ENCODE results near the gene OR52I2. TPM values are rescaled to one million over a fixed set of nuclear protein-coding genes. Genes with fewer than 3 reads are reported as not detected.

Gene OR52I2
- total RNA-seq, 4 donors from 2014 or later: not detected

GRCh38 chr11:4636962-4637661 is 55.6 kb downstream of the OR52I2 start, which contains the start of gene OR51D1:
OR51D1 (plus strand) TSS chr11:4637477; CDS start chr11:4639791, 2,314 bp downstream.
- Histone ChIP-seq H3K27me3 (no peaks in the 10 kb centered on the region), H3K27ac (no peak within 1 kb of the TSS), H3K9me3 (no peaks in the 10 kb centered on the region), H3K4me1 (peaks cover 0 to 8% (median 0%) of the 10 kb centered on the region in 3 donors), H3K36me3 (no peaks in the 10 kb centered on the region), H3K4me3 (peak within 1 kb of the TSS in 1 of 2 donors; percentile 18)
- peak; percentile 86 for ATAC-seq
- WGBS, 2 donors (ENCODE audit: low coverage in 1 of 2): 23 to 60% methylated on average over 1 to 7 of the region's 21 CpGs
- no peak for TF ChIP-seq POLR2A (IDR thresholded peaks at IDR 0.05)
- peak; percentile 81 to 89 (median 86) for TF ChIP-seq CTCF (IDR thresholded peaks at IDR 0.05)

- 86 to 89% methylated on average over 3 of the region's 3 CpGs for WGBS, 2 donors (ENCODE audit: low coverage in 1 of 2)
- ATAC-seq: peak; percentile 8
- H3K27ac ChIP-seq: no peak overlapping the region
Observed at GRCh38 chr11:4637662-4638047, 56.1 kb downstream of the OR52I2 start.

GRCh38 chr11:4639931-4640330 is 58.4 kb downstream of the OR52I2 start:
- Histone ChIP-seq H3K36me3 (no peaks in the 10 kb centered on the region), H3K9me3 (no peaks in the 10 kb centered on the region), H3K4me1 (peaks cover 0 to 22% (median 0%) of the 10 kb centered on the region in 3 donors), H3K27me3 (no peaks in the 10 kb centered on the region), H3K4me3 (no peak overlapping the region), H3K27ac (no peak overlapping the region)
- 68 to 88% methylated on average over 3 to 6 of the region's 6 CpGs for WGBS, 2 donors (ENCODE audit: low coverage in 1 of 2)
- no peak for TF ChIP-seq EP300 (IDR thresholded peaks at IDR 0.05)
- no peak for TF ChIP-seq POLR2A (IDR thresholded peaks at IDR 0.05)
- TF ChIP-seq CTCF (IDR thresholded peaks at IDR 0.05): no peak
- ATAC-seq: no peak

More at GRCh38 chr11:4637662-4638047, 56.1 kb downstream of the OR52I2 start:
- TF ChIP-seq EP300 (IDR thresholded peaks at IDR 0.05): no peak
- TF ChIP-seq CTCF (IDR thresholded peaks at IDR 0.05): no peak
- TF ChIP-seq POLR2AphosphoS5 (IDR thresholded peaks at IDR 0.05): no peak
- Histone ChIP-seq H3K4me1 (peaks cover 0 to 8% (median 0%) of the 10 kb centered on the region in 3 donors), H3K4me3 (no peak overlapping the region), H3K9me3 (no peaks in the 10 kb centered on the region), H3K36me3 (no peaks in the 10 kb centered on the region), H3K27me3 (no peaks in the 10 kb centered on the region)

- WGBS, 2 donors (ENCODE audit: low coverage in 1 of 2): 84 to 85% methylated on average over 4 to 7 of the region's 7 CpGs
Observed at GRCh38 chr11:4641501-4641900, 60.0 kb downstream of the OR52I2 start.

More at GRCh38 chr11:4641501-4641900, 60.0 kb downstream of the OR52I2 start:
- Histone ChIP-seq H3K4me1 (peaks cover 0 to 37% (median 2%) of the 10 kb centered on the region in 3 donors), H3K36me3 (no peaks in the 10 kb centered on the region), H3K9me3 (no peaks in the 10 kb centered on the region), H3K27ac (no peak overlapping the region), H3K27me3 (no peaks in the 10 kb centered on the region), H3K4me3 (no peak overlapping the region)
- no peak for TF ChIP-seq CTCF (IDR thresholded peaks at IDR 0.05)
- TF ChIP-seq EP300 (IDR thresholded peaks at IDR 0.05): no peak
- no peak for TF ChIP-seq POLR2AphosphoS5 (IDR thresholded peaks at IDR 0.05)
- TF ChIP-seq POLR2A (IDR thresholded peaks at IDR 0.05): no peak
- no peak for ATAC-seq
